HEK293 (cell line): ENCODE data around the gene SLC7A9.

Experiments
- CTCF ChIA-PET: fragments of 350-600 bp; formaldehyde crosslinking; extraction: SDS; loops from one replicate; lab custom pipeline; 2021; ENCODE audit warnings: antibody characterized with exemption; lab: Yijun Ruan, JAX
- POLR2A ChIA-PET: fragments of 300-600 bp; formaldehyde crosslinking; extraction: SDS; loops from one replicate; lab custom pipeline; 2020; ENCODE audit warnings: antibody characterized with exemption, inconsistent platforms; lab: Yijun Ruan, JAX
- H3K27ac ChIP-seq: fragments of 200-500 bp; sonication (Bioruptor generic); 2 replicates; pipeline ENCODE4 v1.5.1; 2014; ENCODE audit warnings: low read depth, low read length, control low read depth, inconsistent platforms; ENCODE audit errors: extremely low read depth
- H3K36me3 ChIP-seq, 2 experiments: fragments of 200-500 bp in 1 of 2; sonication (Bioruptor generic) in 1 of 2; 1 replicate in 1 of 2; 2 replicates in 1 of 2; pipeline ENCODE4 v1.5.1; 2014 to 2017; ENCODE audit warnings: inconsistent platforms in 2 of 2, low read length in 2 of 2; ENCODE audit not compliant: control insufficient read depth in 2 of 2, insufficient read depth in 1 of 2
- H3K4me1 ChIP-seq: fragments of 200-500 bp; sonication (Bioruptor generic); 2 replicates; pipeline ENCODE4 v1.5.1; 2014; ENCODE audit warnings: mild to moderate bottlenecking, low read length, inconsistent platforms; ENCODE audit not compliant: control insufficient read depth, insufficient read depth
- H3K4me3 ChIP-seq: 2 replicates; pipeline ENCODE4 v1.5.1; 2011; ENCODE audit warnings: low read depth, mild to moderate bottlenecking, control low read depth, low read length, moderate library complexity
- H3K9me3 ChIP-seq: fragments of 200-500 bp; sonication (Bioruptor generic); 2 replicates; pipeline ENCODE4 v1.5.1; 2014; ENCODE audit warnings: low read depth, low read length, inconsistent platforms; ENCODE audit not compliant: control insufficient read depth, insufficient read depth
- EGR2 ChIP-seq: fragments of 450-650 bp; formaldehyde crosslinking; IDR thresholded peaks from 2 replicates; pipeline ENCODE4 v1.5.1; 2016; ENCODE audit warnings: low read depth, missing biosample characterization, missing genetic modification characterization
- GLIS1 ChIP-seq: fragments of 450-650 bp; formaldehyde crosslinking; IDR thresholded peaks from 2 replicates; pipeline ENCODE4 v1.5.1; 2016; ENCODE audit warnings: missing biosample characterization, missing genetic modification characterization
- MEIS1 ChIP-seq: sonication (generic); formaldehyde crosslinking; IDR thresholded peaks from 2 replicates; pipeline ENCODE4 v1.8.1; 2022; ENCODE audit warnings: missing genetic modification reagents, mild to moderate bottlenecking, borderline replicate concordance
- MYNN ChIP-seq: fragments of 450-650 bp; formaldehyde crosslinking; IDR thresholded peaks from 2 replicates; pipeline ENCODE4 v1.5.1; 2016; ENCODE audit warnings: missing biosample characterization, missing genetic modification characterization, borderline replicate concordance
- SETDB1 ChIP-seq: IDR thresholded peaks from one replicate; pipeline ENCODE4 v1.6.1; 2017; ENCODE audit warnings: mild to moderate bottlenecking, low read length, moderate library complexity, mixed read lengths; ENCODE audit not compliant: insufficient read length
- SP2 ChIP-seq: fragments of 450-650 bp; formaldehyde crosslinking; IDR thresholded peaks from 2 replicates; pipeline ENCODE4 v1.5.1; 2016; ENCODE audit warnings: missing biosample characterization, missing genetic modification characterization
- ZBTB17 ChIP-seq: fragments of 450-650 bp; formaldehyde crosslinking; IDR thresholded peaks from 2 replicates; pipeline ENCODE4 v1.5.1; 2016; ENCODE audit warnings: missing biosample characterization, missing genetic modification characterization
- ZBTB20 ChIP-seq: fragments of 450-650 bp; formaldehyde crosslinking; IDR thresholded peaks from 2 replicates; pipeline ENCODE4 v1.5.1; 2016; ENCODE audit warnings: missing biosample characterization, missing genetic modification characterization
- ZNF132 ChIP-seq: fragments of 450-650 bp; formaldehyde crosslinking; IDR thresholded peaks from 2 replicates; pipeline ENCODE4 v1.5.1; 2017; ENCODE audit warnings: missing biosample characterization, missing genetic modification characterization, borderline replicate concordance
- ZNF341 ChIP-seq: fragments of 450-650 bp; formaldehyde crosslinking; IDR thresholded peaks from 2 replicates; pipeline ENCODE4; 2016; ENCODE audit warnings: low read depth, missing biosample characterization, missing genetic modification characterization
- ZNF350 ChIP-seq: fragments of 450-650 bp; formaldehyde crosslinking; IDR thresholded peaks from 2 replicates; pipeline ENCODE4 v1.5.0; 2017; ENCODE audit warnings: missing biosample characterization, mild to moderate bottlenecking, missing genetic modification characterization
- ZNF404 ChIP-seq: fragments of 450-650 bp; formaldehyde crosslinking; IDR thresholded peaks from 2 replicates; pipeline ENCODE4 v1.5.1; 2017; ENCODE audit warnings: missing biosample characterization, missing genetic modification characterization
- ZNF530 ChIP-seq: fragments of 450-650 bp; formaldehyde crosslinking; IDR thresholded peaks from 2 replicates; pipeline ENCODE4 v1.5.1; 2016; ENCODE audit warnings: low read depth, missing biosample characterization, missing genetic modification characterization
- ZNF580 ChIP-seq: fragments of 450-650 bp; formaldehyde crosslinking; IDR thresholded peaks from 2 replicates; pipeline ENCODE4 v1.5.1; 2016; ENCODE audit warnings: missing biosample characterization, missing genetic modification characterization
- ZNF624 ChIP-seq: fragments of 450-650 bp; formaldehyde crosslinking; IDR thresholded peaks from 2 replicates; pipeline ENCODE4 v1.5.1; 2017; ENCODE audit warnings: missing biosample characterization, missing genetic modification characterization
- ZNF704 ChIP-seq: fragments of 450-650 bp; formaldehyde crosslinking; IDR thresholded peaks from 2 replicates; pipeline ENCODE4 v1.5.1; 2016; ENCODE audit warnings: missing biosample characterization, missing genetic modification characterization
- ZSCAN16 ChIP-seq: fragments of 450-650 bp; formaldehyde crosslinking; IDR thresholded peaks from 2 replicates; pipeline ENCODE4 v1.5.1; 2016; ENCODE audit warnings: missing biosample characterization, missing genetic modification characterization
- TF ChIP-seq, protein P1 (sequence below): fragments of 450-650 bp; formaldehyde crosslinking; IDR thresholded peaks from 2 replicates; pipeline ENCODE4 v1.5.1; 2017; ENCODE audit warnings: missing biosample characterization, mild to moderate bottlenecking, missing genetic modification characterization, moderate library complexity
- TF ChIP-seq, protein P2 (sequence below): fragments of 450-650 bp; formaldehyde crosslinking; IDR thresholded peaks from 2 replicates; pipeline ENCODE4 v1.5.1; 2016; ENCODE audit warnings: missing biosample characterization, missing genetic modification characterization

SLC7A9 gene

GRCh38 chr19:32819419-32820400, 49.9 kb downstream of the SLC7A9 start (continued):
- no peak for TF ChIP-seq ZNF704 (tag by site-specific recombination)
- TF ChIP-seq, protein P1, sequence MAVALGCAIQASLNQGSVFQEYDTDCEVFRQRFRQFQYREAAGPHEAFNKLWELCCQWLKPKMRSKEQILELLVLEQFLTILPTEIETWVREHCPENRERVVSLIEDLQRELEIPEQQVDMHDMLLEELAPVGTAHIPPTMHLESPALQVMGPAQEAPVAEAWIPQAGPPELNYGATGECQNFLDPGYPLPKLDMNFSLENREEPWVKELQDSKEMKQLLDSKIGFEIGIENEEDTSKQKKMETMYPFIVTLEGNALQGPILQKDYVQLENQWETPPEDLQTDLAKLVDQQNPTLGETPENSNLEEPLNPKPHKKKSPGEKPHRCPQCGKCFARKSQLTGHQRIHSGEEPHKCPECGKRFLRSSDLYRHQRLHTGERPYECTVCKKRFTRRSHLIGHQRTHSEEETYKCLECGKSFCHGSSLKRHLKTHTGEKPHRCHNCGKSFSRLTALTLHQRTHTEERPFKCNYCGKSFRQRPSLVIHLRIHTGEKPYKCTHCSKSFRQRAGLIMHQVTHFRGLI: no peak
- TF ChIP-seq ZSCAN16 (tag by site-specific recombination): no peak
- no peak for TF ChIP-seq ZNF350 (tag by site-specific recombination)
- TF ChIP-seq ZNF132 (tag by site-specific recombination): no peak
- TF ChIP-seq, protein P2, sequence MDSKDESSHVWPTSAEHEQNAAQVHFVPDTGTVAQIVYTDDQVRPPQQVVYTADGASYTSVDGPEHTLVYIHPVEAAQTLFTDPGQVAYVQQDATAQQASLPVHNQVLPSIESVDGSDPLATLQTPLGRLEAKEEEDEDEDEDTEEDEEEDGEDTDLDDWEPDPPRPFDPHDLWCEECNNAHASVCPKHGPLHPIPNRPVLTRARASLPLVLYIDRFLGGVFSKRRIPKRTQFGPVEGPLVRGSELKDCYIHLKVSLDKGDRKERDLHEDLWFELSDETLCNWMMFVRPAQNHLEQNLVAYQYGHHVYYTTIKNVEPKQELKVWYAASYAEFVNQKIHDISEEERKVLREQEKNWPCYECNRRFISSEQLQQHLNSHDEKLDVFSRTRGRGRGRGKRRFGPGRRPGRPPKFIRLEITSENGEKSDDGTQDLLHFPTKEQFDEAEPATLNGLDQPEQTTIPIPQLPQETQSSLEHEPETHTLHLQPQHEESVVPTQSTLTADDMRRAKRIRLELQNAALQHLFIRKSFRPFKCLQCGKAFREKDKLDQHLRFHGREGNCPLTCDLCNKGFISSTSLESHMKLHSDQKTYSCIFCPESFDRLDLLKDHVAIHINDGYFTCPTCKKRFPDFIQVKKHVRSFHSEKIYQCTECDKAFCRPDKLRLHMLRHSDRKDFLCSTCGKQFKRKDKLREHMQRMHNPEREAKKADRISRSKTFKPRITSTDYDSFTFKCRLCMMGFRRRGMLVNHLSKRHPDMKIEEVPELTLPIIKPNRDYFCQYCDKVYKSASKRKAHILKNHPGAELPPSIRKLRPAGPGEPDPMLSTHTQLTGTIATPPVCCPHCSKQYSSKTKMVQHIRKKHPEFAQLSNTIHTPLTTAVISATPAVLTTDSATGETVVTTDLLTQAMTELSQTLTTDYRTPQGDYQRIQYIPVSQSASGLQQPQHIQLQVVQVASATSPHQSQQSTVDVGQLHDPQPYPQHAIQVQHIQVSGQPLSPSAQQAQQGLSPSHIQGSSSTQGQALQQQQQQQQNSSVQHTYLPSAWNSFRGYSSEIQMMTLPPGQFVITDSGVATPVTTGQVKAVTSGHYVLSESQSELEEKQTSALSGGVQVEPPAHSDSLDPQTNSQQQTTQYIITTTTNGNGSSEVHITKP (tag by site-specific recombination): peak; percentile 38; the same call in 1 of the 2 replicates
- 0 out of 2 replicates have a peak, but pooled peaks have one; percentile 20 for TF ChIP-seq EGR2 (tag by site-specific recombination)
- no peak for TF ChIP-seq ZBTB17 (tag by site-specific recombination)
- TF ChIP-seq MYNN: no peak
- no peak for TF ChIP-seq ZNF580 (tag by site-specific recombination)
- TF ChIP-seq SP2 (tag by site-specific recombination): no peak
- no peak for TF ChIP-seq SETDB1
- TF ChIP-seq ZNF624 (tag by site-specific recombination): no peak

- Histone ChIP-seq H3K9me3 (no peaks in the 10 kb centered on the region; the same call in 1 of the 2 replicates), H3K4me1 (no peaks in the 10 kb centered on the region), H3K4me3 (no peak overlapping the region), H3K27ac (no peak overlapping the region), H3K36me3 (no peaks in the 10 kb centered on the region)
- TF ChIP-seq ZNF341 (tag by site-specific recombination) (no peak), ZBTB20 (tag by site-specific recombination) (no peak), GLIS1 (tag by site-specific recombination) (no peak), ZNF530 (tag by site-specific recombination) (no peak), MEIS1 (CRISPR knock-in tag) (no peak), ZNF404 (no peak)
- ChIA-PET CTCF (interaction anchor here (1.1 kb wide), 2 partner anchors 113 to 300 kb away, joined by 3 read pairs; no protein-coding TSS in a partner anchor), POLR2A (interaction anchor here (0.6 kb wide), 1 partner anchor 1474 kb away, joined by 3 read pairs; no protein-coding TSS in a partner anchor)
Observed at GRCh38 chr19:32818536-32818935, 51.0 kb downstream of the SLC7A9 start.
